ENCODE data around the gene RAD51B.

Gene RAD51B

GRCh38 chr14:68772761-68773381 is 953.3 kb downstream of the RAD51B start:
- DNase-seq (ENCODE audit: low read depth in 3 of 3), result no peak

- DNase-seq (ENCODE audit: low read depth in 3 of 3), result no peak
Observed at GRCh38 chr14:68774771-68775613, 955.4 kb downstream of the RAD51B start.

GRCh38 chr14:68775614-68776126 is 956.1 kb downstream of the RAD51B start:
- no peak for DNase-seq (ENCODE audit: low read depth in 3 of 3)

- DNase-seq (ENCODE audit: low read depth in 3 of 3), result no peak
Observed at GRCh38 chr14:68777644-68778043, 958.1 kb downstream of the RAD51B start.
